Calu3 (cell line): ENCODE results near the gene SERINC5. TPM values are rescaled to one million over a fixed set of nuclear protein-coding genes. Genes with fewer than 3 reads are reported as not detected.
"Not testable (repeated sequence)": the region's sequence is repeated elsewhere in the genome, so short reads cannot be mapped to it uniquely, and the experiment has no call there.

Experiments
- BruUV-seq: library from RNA; stranded (reverse); fragments of 400-500 nt; replicated peaks from 2 replicates; lab custom pipeline; 2021; lab: Mats Ljungman, UMichigan
- CTCF ChIA-PET: fragments of 300-600 bp; sonication (Branson Sonifier 250); formaldehyde crosslinking; loops from one replicate; lab custom pipeline; 2022; ENCODE audit warnings: antibody characterized with exemption; lab: Charles Lee
- DNase-seq: peaks from one replicate; pipeline ENCODE4 v3.0.0; 2022
- H3K27ac Mint-ChIP-seq: one replicate; pipeline ENCODE4 v1.8.0; 2022; ENCODE audit warnings: mixed read lengths; ENCODE audit not compliant: unreplicated experiment
- H3K27me3 Mint-ChIP-seq: one replicate; pipeline ENCODE4 v1.8.0; 2022; ENCODE audit warnings: mixed read lengths; ENCODE audit not compliant: unreplicated experiment
- H3K36me3 Mint-ChIP-seq: one replicate; pipeline ENCODE4 v1.8.0; 2022; ENCODE audit warnings: mild to moderate bottlenecking, moderate library complexity, mixed read lengths; ENCODE audit not compliant: insufficient read depth, unreplicated experiment
- H3K4me1 Mint-ChIP-seq: one replicate; pipeline ENCODE4 v1.8.0; 2022; ENCODE audit warnings: mild to moderate bottlenecking, low read depth, mixed read lengths; ENCODE audit not compliant: unreplicated experiment
- H3K4me3 Mint-ChIP-seq: one replicate; pipeline ENCODE4 v1.8.0; 2022; ENCODE audit warnings: mild to moderate bottlenecking, low read depth, moderate library complexity, mixed read lengths; ENCODE audit not compliant: unreplicated experiment
- H3K9me3 Mint-ChIP-seq: one replicate; pipeline ENCODE4 v1.8.0; 2022; ENCODE audit warnings: low read depth, mixed read lengths; ENCODE audit not compliant: unreplicated experiment
- intact Hi-C: fragments of 100-400 bp; cut with micrococcal nuclease; formaldehyde crosslinking; loops from one replicate; pipeline ENCODE4 v1.10.0; 2022; ENCODE audit not compliant: unreplicated experiment
- total RNA-seq: library from RNA; stranded (reverse); gene quantifications from 2 replicates; pipeline ENCODE4 v1.2.3, GENCODE V29; 2022
- TF ChIP-seq, protein P1 (sequence below): fragments of 200-600 bp; IDR thresholded peaks from one replicate; pipeline ENCODE4 v1.8.0; 2022; ENCODE audit warnings: antibody characterized with exemption; ENCODE audit not compliant: unreplicated experiment

SERINC5 gene
- total RNA-seq, 1 experiment from 2014 or later, result 47.0 TPM

- DNase-seq, result no peak
- intact Hi-C loops, result loop anchor here (1.0 to 10.0 kb wide), 3 partner anchors 92 to 580 kb away; no protein-coding TSS in a partner anchor
- CTCF ChIA-PET, result interaction anchor here (0.5 to 4.4 kb wide), 7 partner anchors 9 to 271 kb away, joined by 3 to 81 read pairs (median 6); no protein-coding TSS in a partner anchor
- no TSS peak for BruUV-seq
- H3K27me3 Mint-ChIP-seq, result no peaks in the 10 kb centered on the region
- TF ChIP-seq, protein P1, sequence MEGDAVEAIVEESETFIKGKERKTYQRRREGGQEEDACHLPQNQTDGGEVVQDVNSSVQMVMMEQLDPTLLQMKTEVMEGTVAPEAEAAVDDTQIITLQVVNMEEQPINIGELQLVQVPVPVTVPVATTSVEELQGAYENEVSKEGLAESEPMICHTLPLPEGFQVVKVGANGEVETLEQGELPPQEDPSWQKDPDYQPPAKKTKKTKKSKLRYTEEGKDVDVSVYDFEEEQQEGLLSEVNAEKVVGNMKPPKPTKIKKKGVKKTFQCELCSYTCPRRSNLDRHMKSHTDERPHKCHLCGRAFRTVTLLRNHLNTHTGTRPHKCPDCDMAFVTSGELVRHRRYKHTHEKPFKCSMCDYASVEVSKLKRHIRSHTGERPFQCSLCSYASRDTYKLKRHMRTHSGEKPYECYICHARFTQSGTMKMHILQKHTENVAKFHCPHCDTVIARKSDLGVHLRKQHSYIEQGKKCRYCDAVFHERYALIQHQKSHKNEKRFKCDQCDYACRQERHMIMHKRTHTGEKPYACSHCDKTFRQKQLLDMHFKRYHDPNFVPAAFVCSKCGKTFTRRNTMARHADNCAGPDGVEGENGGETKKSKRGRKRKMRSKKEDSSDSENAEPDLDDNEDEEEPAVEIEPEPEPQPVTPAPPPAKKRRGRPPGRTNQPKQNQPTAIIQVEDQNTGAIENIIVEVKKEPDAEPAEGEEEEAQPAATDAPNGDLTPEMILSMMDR, result no peak
- H3K36me3 Mint-ChIP-seq, result no peaks in the 10 kb centered on the region
- no peak overlapping the region for H3K27ac Mint-ChIP-seq
- H3K4me1 Mint-ChIP-seq, result no peaks in the 10 kb centered on the region
- H3K9me3 Mint-ChIP-seq, result no peaks in the 10 kb centered on the region
- no peak overlapping the region for H3K4me3 Mint-ChIP-seq
Measured at GRCh38 chr5:80092486-80093107, 163.3 kb downstream of the SERINC5 start.

GRCh38 chr5:80091792-80092192, 164.1 kb downstream of the SERINC5 start:
- H3K36me3 Mint-ChIP-seq, H3K27ac Mint-ChIP-seq, H3K9me3 Mint-ChIP-seq, H3K4me1 Mint-ChIP-seq, H3K4me3 Mint-ChIP-seq, H3K27me3 Mint-ChIP-seq, BruUV-seq: not testable (repeated sequence)
- TF ChIP-seq, protein P1, result peak; percentile 75
- intact Hi-C loops, result loop anchor here (1.0 to 10.0 kb wide), 3 partner anchors 93 to 581 kb away; no protein-coding TSS in a partner anchor
- DNase-seq, result peak; percentile 28
- CTCF ChIA-PET, result interaction anchor here (0.5 to 4.4 kb wide), 14 partner anchors 8 to 606 kb away, joined by 3 to 81 read pairs (median 4); no protein-coding TSS in a partner anchor

DNA sequence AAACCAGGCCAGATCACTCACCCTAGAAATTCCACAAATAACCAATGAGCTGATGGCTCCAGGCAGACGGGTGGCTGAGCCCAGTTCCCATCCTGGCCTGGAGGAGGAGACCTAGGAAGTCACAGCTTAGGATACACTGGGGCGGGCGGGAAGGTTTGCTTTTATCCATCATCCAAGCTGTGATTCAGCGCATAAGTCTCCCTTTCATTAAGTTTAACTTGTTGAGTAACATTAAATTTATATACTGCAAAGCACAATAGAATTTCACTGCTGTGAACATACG, 165.0 kb downstream of the SERINC5 start:
- intact Hi-C loops, result loop anchor here (1.0 to 10.0 kb wide), 3 partner anchors 94 to 581 kb away; no protein-coding TSS in a partner anchor

GRCh38 chr5:80083101-80083890, 172.6 kb downstream of the SERINC5 start:
- Mint-ChIP-seq H3K9me3 (peaks cover 2% of the 10 kb centered on the region), H3K36me3 (peaks cover 14% of the 10 kb centered on the region), H3K27me3 (peaks cover 11% of the 10 kb centered on the region), H3K27ac (peak overlapping the region; percentile 8), H3K4me1 (peaks cover 29% of the 10 kb centered on the region), H3K4me3 (peak overlapping the region; percentile 56)
- CTCF ChIA-PET, result interaction anchor here (0.6 to 2.0 kb wide), 25 partner anchors 9 to 1061 kb away, joined by 3 to 15 read pairs (median 4); partner anchors contain the start of genes HOMER1 and SERINC5
- DNase-seq, result peak; percentile 31
- intact Hi-C loops, result loop anchor here (1.0 to 5.0 kb wide), 7 partner anchors 92 to 1058 kb away; partner anchors contain the start of gene MTX3
- TF ChIP-seq, protein P1, result peak; percentile 21
- BruUV-seq, result no TSS peak

More for the DNA sequence above, 165.0 kb downstream of the SERINC5 start:
- H3K4me3 Mint-ChIP-seq, result no peak overlapping the region
- no peaks in the 10 kb centered on the region for H3K27me3 Mint-ChIP-seq
- H3K27ac Mint-ChIP-seq, result no peak overlapping the region
- DNase-seq, result no peak
- TF ChIP-seq, protein P1, result no peak
- H3K4me1 Mint-ChIP-seq, result peaks cover 5% of the 10 kb centered on the region
- CTCF ChIA-PET, result interaction anchor here (1.3 to 4.4 kb wide), 2 partner anchors 19 to 217 kb away, joined by 5 to 81 read pairs; no protein-coding TSS in a partner anchor
- H3K36me3 Mint-ChIP-seq, result no peaks in the 10 kb centered on the region
- H3K9me3 Mint-ChIP-seq, result no peaks in the 10 kb centered on the region
- no TSS peak for BruUV-seq
